Measurements from ENCODE around the gene USP22. TPM values are rescaled to one million over a fixed set of nuclear protein-coding genes. Genes with fewer than 3 reads are reported as not detected.

The USP22 gene
- total and polyA plus RNA-seq, 9 donors = 75.2 to 246 (median 197) TPM

- no peaks in the 10 kb centered on the region for H3K36me3 ChIP-seq
- H3K4me3 ChIP-seq = no peak overlapping the region
- H3K27ac ChIP-seq = no peak overlapping the region
- H3K4me1 ChIP-seq (ENCODE audit: insufficient read depth) = peaks cover 3% of the 10 kb centered on the region
- 58 to 59% (median 58%) methylated on average over 17 of the region's 17 CpGs for WGBS, 3 donors
- intact Hi-C loops (cut with DNase I) = loop anchor here in 3 of 4 donors (5.0 to 10.0 kb wide), 2 partner anchors 86 to 88 kb away; no protein-coding TSS in a partner anchor
- TF ChIP-seq, protein P1, sequence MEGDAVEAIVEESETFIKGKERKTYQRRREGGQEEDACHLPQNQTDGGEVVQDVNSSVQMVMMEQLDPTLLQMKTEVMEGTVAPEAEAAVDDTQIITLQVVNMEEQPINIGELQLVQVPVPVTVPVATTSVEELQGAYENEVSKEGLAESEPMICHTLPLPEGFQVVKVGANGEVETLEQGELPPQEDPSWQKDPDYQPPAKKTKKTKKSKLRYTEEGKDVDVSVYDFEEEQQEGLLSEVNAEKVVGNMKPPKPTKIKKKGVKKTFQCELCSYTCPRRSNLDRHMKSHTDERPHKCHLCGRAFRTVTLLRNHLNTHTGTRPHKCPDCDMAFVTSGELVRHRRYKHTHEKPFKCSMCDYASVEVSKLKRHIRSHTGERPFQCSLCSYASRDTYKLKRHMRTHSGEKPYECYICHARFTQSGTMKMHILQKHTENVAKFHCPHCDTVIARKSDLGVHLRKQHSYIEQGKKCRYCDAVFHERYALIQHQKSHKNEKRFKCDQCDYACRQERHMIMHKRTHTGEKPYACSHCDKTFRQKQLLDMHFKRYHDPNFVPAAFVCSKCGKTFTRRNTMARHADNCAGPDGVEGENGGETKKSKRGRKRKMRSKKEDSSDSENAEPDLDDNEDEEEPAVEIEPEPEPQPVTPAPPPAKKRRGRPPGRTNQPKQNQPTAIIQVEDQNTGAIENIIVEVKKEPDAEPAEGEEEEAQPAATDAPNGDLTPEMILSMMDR (IDR thresholded peaks at IDR 0.05) = peak; percentile 69 to 80 (median 70)
- TF ChIP-seq POLR2A (IDR thresholded peaks at IDR 0.05) (no peak), EP300 (IDR thresholded peaks at IDR 0.05) (no peak)
- H3K9me3 ChIP-seq = no peaks in the 10 kb centered on the region
- no peaks in the 10 kb centered on the region for H3K27me3 ChIP-seq
- DNase-seq = peak; percentile 50 to 83 (median 78)
Measured at GRCh38 chr17:20992987-20993862, 49.6 kb downstream of the USP22 start.

- no peaks in the 10 kb centered on the region for H3K36me3 ChIP-seq
- no peaks in the 10 kb centered on the region for H3K9me3 ChIP-seq
- intact Hi-C loops (cut with DNase I) = loop anchor here in 3 of 4 donors (5.0 to 10.0 kb wide), 2 partner anchors 85 to 88 kb away; no protein-coding TSS in a partner anchor
- peak in 1 of 5 donors; percentile 23 for DNase-seq
- no peak overlapping the region for H3K4me3 ChIP-seq
- H3K27ac ChIP-seq = no peak overlapping the region
- no peaks in the 10 kb centered on the region for H3K4me1 ChIP-seq (ENCODE audit: insufficient read depth)
- no peaks in the 10 kb centered on the region for H3K27me3 ChIP-seq
- TF ChIP-seq POLR2A (IDR thresholded peaks at IDR 0.05) = no peak
- TF ChIP-seq, protein P1 (IDR thresholded peaks at IDR 0.05) = no peak
- TF ChIP-seq EP300 (IDR thresholded peaks at IDR 0.05) = no peak
- 75 to 87% (median 75%) methylated on average over 12 of the region's 12 CpGs for WGBS, 3 donors
Measured at GRCh38 chr17:20992416-20992815, 50.4 kb downstream of the USP22 start.

DNA sequence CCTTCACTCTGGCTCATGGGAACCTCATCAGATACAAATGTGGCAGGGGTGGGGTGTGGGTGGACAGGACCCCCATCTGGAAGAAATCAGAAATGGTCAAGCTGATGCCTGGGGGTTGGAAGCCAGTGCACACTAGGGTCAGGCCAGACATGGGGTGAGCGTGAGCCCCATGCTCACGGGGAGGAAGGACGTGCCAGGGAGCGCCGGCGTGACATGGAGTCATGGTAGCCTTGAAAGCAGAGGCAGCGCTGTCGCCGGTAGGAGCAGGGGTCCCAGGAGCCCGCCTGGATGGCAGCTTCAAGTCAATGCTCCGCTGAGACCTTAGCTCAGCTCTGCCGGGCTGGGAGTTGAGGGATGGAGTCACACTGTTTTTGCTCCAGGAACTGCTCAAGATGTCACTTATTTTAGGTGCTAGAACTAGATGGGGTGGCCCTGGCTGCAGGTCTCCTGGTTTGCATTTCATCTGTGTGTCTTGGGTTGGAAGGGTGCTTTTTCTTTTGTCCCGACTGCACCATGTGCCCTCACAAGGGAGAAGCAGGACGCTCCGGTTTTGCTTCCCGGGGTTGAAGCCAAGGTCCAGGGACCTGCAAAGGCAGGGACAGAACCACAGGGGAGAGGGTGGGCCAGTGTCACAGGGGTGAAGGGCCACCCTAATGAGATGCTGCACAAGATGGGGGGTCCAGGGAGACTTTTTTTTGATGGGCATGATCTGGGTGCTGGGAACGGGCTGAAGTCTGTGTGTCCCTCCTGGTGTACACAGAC, 51.4 kb downstream of the USP22 start:
- TF ChIP-seq EP300 (IDR thresholded peaks at IDR 0.05) (no peak), POLR2A (IDR thresholded peaks at IDR 0.05) (no peak)
- TF ChIP-seq, protein P1 (IDR thresholded peaks at IDR 0.05) = no peak
- Histone ChIP-seq H3K9me3 (no peaks in the 10 kb centered on the region), H3K27ac (no peak overlapping the region), H3K4me3 (no peak overlapping the region), H3K36me3 (no peaks in the 10 kb centered on the region), H3K4me1 (ENCODE audit: insufficient read depth) (no peaks in the 10 kb centered on the region), H3K27me3 (no peaks in the 10 kb centered on the region)
- intact Hi-C loops (cut with DNase I) = loop anchor here in 3 of 4 donors (5.0 to 10.0 kb wide), 2 partner anchors 84 to 87 kb away; no protein-coding TSS in a partner anchor
- no peak for DNase-seq
- WGBS, 3 donors = 89 to 96% (median 90%) methylated on average over 17 of the region's 17 CpGs
